HCT116 (cell line): Measurements from ENCODE around the gene LIPA.

ENCODE experiments used
- CTCF ChIP-seq, 3 experiments: fragments of 200-600 bp in 1 of 3; sonication (generic) in 1 of 3; IDR thresholded peaks in 2 of 3; conservative IDR thresholded peaks in 1 of 3; 2 replicates each; pipeline ENCODE4 v1.5.1; 2012 to 2017; ENCODE audit warnings: low read depth in 2 of 3, low read length in 2 of 3, antibody characterized with exemption in 1 of 3, borderline replicate concordance in 1 of 3, control low read depth in 1 of 3, mild to moderate bottlenecking in 1 of 3, mixed read lengths in 1 of 3, mixed run types in 1 of 3, moderate library complexity in 1 of 3; ENCODE audit not compliant: insufficient read depth in 1 of 3
- POLR2A ChIP-seq: IDR thresholded peaks from 2 replicates; pipeline ENCODE4 v1.7.0; 2011; ENCODE audit warnings: borderline replicate concordance; ENCODE audit not compliant: insufficient read depth, insufficient read length; ENCODE audit errors: extremely low read depth

GRCh38 chr10:89256962-89257361 lies 5.4 kb upstream of the LIPA start:
- no peak for TF ChIP-seq POLR2A
- TF ChIP-seq CTCF (IDR thresholded peaks at IDR 0.05 in 2 of 3, conservative IDR thresholded peaks at IDR 0.05 in 1 of 3; ENCODE audit: borderline replicate concordance in 1 of 3, insufficient read depth in 1 of 3, low read depth in 2 of 3, low read length in 2 of 3), result no peak
